HL-60/S4 treated with phorbol 12-myristate 13-acetate at 8.2 ng/mL for 4 days and 3 days (cell line): ENCODE results near the gene CLEC11A.

Experiments
- in situ Hi-C: fragments of 300-500 bp; cut with MboI; formaldehyde crosslinking; loops from 2 replicates; pipeline ENCODE4 v1.15.0; 2022; ENCODE audit warnings: low sequenced_read_pairs

The CLEC11A gene

DNA sequence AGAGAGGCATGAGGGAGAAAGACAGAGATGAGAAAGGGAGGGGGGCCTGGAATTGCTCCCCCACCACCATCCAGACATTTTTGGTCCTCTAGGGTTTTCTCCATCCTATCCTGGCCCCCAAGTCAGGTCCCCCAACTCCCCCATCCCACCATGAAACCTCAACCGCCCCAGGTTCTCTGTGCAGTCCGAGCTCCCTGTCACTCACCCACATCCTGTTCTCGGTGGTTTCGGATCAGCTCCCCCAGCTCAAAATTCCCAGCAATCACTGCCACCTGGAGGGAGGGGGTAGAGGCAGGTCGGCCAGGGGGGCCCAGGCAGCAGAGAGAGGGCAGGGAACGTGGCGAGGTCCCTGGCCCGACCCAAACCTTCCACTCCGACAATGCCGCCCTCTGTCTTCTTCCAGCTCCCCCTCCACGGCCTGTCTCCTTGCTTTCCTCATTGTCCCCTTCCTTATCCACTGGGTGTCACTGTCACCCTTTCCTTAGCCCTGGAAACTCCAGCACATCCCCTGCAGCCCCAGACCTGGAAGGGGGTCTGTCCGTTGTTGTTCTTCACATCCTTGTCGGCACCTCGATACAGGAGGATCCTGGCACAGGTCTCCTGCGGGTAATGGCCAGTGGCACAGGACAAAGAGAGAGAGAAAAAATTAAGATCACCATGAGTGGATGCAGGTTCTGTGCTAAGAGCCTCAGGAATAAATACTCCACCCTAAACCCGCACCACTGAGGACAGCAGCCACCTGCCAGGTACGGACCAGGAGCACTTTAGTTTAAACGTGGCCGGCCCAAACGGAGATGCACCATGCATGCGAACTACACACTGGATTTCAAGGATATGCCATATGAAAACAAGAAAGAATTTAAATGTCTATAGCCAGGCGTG lies 19.0 kb upstream of the CLEC11A start:
- in situ Hi-C loops, result no loop called here

GRCh38 chr19:50705422-50706019 lies 17.6 kb upstream of the CLEC11A start:
- in situ Hi-C loops, result no loop called here

DNA sequence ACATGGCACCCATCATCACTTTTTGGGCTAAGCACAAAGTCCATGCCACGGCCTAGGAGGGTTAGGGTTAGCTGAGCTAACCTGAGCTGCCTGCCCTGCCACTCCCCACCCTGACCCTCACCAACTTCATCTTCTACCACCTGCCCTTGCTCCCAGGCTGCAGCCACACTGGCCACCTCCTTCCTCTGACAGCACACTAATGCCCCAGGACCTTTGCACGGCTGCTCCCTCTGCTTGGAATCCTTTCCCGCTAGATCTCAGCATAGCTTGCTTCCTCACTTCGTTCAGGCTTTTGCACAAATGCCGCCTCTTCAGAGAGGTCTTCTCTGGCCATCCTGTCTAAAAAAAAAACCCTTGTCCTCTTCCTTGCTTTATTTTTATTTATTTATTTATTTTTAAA lies 16.8 kb upstream of the CLEC11A start:
- in situ Hi-C loops, result no loop called here

GRCh38 chr19:50708179-50708879 lies 14.8 kb upstream of the CLEC11A start:
- in situ Hi-C loops, result no loop called here

- in situ Hi-C loops, result no loop called here
Measured at GRCh38 chr19:50710094-50710493, 13.1 kb upstream of the CLEC11A start.

DNA sequence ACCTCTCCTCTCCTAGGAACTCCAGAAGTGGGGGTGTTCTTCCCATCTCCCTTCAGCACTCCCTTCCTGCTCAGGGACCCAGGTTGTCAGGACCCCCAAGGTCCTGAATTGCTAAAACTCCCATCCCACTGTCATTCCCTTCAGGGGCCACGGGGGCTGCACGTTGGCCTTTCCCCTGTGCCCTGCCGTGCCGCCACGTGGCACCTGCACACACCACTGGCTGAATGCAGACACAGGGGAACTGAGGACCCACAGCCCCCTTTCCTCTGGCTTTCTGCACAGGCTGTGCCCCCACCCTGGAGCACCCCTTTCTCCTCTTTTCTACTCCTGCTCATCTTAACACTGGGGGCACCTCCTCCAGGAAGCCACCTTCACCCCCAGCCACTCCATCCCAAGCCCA lies 12.6 kb upstream of the CLEC11A start:
- in situ Hi-C loops, result no loop called here

- in situ Hi-C loops, result no loop called here
Measured at GRCh38 chr19:50711196-50711595, 12.0 kb upstream of the CLEC11A start.

- in situ Hi-C loops, result no loop called here
Measured at GRCh38 chr19:50711805-50712204, 11.4 kb upstream of the CLEC11A start.

DNA sequence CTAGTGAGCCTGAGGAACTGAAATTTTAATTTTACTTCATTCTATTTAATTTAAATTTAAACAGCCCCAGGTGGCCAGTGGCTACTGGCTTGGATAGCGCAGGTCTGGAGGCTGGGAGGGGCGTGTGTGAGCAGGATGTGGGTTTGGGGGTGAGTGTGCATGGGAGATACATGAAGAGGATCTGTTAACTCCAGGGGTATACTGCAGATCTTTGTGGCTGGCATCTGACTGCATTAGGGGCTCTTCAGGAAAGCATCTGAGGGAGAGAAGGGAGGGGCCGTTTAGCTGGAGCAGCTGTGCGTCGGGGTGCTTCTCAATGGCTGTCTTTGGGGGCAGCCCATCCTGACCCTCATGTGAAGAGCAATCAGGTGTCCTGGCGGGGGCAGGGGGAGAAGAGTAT lies 10.3 kb upstream of the CLEC11A start:
- in situ Hi-C loops, result no loop called here

DNA sequence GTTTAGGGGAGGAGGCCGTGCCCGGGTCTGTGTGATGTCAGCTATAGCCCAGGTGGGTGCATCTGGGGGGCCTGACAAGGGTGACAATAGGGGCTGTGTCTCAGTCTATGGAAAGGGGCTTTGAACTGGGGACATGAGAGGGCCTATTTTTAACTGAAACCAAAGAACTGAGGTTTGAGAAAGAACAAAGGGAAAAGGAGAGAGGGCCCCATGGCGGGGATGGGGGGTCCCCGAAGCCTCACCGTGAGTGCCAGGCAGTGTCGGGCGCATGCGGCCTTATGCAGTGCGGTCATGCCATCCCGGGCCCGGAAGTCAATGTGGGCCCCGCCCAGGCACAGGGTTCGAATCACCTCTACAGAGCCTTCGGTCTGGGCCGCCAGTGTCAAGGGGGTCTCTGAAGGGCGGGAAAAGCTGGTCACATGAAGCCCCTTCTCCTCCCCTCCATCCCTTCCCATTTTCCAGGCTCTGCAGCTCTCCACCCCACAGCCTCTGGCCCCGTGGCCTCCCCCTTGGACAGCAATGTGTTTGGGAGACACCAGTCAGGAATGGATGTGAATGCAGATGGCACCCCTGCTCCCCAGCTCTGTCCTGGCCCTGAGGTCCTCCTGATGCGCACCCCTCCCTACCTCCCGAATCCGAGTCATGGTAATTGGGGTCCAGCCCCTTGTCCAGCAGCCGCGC lies 9.5 kb upstream of the CLEC11A start:
- in situ Hi-C loops, result no loop called here

DNA sequence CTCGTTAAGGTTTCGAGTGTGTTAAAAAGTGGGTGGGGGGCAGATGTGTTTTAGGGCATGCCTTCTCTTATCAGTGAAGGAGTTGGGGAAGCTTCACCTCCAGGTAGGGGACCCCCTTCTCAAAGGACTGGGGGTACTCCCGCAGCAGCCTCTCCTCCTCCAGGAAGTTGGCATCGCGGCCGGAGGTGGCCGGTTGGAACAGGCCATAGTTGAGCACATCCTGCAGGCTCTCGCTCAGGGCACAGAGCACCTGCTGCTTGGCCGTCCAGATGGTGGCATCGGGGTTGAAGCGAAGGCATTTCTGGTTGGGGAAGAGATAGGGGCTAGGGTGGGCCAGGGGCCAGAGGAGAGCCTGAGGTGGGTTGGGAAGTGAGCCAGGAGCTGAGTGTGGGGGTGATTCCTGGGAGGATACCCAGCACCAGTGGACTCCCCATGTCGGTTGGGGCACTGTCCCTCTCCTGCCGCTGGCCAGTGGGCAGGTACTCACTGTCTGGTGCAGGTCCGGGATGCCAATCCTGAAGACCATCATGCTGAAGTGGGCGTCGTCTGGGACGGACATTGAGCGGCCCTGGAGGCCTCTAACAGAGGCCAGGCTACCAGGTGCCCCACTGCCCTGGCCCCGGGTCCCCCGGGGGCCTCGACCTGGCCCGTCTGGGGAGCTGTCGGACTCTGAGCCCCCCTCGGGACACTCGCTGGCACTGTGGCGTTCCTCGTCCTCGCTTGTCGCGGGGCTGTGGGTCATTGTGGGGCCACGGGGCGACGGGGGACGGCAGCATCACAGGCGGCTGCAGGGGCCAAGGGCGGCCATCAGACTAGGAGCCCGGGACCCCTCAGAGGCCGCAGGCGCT lies 6.8 kb upstream of the CLEC11A start:
- in situ Hi-C loops, result no loop called here

DNA sequence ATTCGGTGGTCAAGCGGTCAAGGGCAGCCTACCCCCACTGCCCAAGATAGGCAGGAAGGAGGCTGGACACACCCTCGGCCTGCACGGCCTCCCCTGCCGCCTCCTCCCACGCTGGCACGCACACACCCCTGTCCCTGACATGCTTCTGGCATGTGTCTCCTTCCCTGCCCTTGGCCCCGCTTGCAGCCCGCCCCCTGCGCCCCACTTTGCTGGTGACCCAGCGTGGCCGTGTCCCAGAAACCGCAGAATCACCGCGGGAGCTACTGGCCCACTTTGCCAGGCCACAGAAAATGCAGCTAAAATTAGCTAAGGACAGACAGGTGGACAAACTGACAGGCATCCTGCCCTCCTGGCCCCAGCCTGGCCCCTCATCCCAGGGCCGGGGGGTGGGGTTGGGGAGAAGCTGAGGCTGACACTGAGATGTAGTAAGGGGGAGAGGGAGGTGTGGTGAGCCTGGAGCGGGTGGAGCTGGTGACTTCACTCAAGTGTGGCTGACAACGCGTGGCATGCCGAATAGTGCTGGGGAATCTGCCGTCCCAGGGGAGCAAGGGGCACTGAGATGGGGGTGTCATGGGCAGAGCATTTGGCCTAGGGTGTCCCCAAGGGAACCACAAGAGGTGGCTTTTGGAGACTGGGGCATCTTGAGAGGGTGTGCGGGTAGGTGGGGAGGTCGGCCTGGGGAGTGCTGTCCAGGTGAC lies 6.0 kb upstream of the CLEC11A start:
- in situ Hi-C loops, result no loop called here

- in situ Hi-C loops, result no loop called here
Measured at GRCh38 chr19:50717891-50718254, 5.3 kb upstream of the CLEC11A start.

- in situ Hi-C loops, result no loop called here
Measured at GRCh38 chr19:50718255-50719118, 4.7 kb upstream of the CLEC11A start.

DNA sequence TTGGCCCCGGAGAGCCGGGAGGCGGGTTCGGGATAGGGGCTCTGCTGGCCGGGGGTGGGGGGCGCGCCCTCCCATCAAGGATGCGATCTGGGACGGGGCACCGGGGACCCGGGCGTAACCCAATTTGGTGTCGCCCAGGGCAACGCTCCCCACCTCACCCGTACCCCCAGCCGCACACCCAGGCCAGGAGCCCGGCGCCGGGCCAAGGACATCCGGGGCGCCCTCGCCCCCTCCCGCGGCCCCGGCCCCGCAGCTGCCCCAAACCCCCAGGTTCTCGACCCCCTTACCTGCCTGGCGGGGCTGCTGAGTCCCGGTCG lies 4.1 kb upstream of the CLEC11A start:
- in situ Hi-C loops, result no loop called here

DNA sequence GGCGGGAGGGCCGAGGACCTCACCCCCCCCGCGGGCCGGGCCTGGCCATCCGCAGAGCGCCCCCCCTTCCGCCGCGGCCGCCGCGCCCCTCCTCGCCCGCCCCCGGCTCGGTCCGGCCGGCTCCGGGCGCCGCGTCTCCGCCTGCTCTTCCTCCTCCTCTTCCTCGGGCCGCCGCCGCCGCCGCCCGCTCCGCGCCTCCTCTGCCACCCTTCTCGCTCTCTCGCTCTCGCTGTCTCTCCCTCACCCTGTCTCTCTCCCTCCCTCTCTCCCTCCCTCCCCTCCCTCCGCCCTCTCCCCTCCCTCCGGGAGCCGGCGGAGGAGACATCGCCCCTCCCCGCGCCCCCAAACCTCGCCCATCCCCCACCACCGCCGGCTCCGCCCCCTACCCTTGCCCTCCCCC lies 3.6 kb upstream of the CLEC11A start, which contains the start of gene SHANK1:
Gene SHANK1, minus strand, starts transcription at position 237 of the 400 bp plus-strand sequence. CDS start 2,883 bp downstream, outside the sequence.
- in situ Hi-C loops, result no loop called here

DNA sequence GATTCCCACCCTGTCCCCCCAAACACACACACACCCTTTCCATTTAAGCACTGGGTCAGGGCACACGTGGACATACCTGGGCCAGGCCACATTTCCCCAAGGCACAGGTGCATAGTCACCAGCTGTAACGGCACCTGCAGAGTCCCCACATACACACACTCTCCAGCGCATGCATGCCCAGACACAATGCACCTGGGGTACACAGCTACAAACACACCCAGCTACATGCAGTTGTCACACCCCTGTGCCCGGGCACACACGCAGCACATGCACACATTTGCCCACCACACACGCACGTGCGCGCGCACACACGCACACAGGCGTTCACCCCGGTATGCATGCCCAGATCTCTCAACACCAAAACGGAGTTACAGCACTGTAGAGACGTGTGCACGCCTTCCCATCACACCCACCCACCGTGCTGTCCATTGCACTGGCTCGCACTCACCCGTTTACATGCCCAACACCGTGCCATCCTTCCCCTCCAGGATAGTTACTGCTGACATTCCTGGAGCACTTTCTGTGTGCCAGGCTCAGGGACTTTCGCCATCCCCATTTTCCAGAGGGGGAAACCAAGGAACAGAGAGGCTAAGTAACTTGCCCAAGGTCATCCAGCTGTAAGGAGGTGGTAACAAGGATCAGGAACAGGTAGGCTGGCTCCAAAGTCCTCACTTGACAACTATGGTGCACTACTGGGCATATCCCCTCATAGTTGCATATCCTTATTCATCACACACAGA lies 2.8 kb upstream of the CLEC11A start:
- in situ Hi-C loops, result no loop called here

DNA sequence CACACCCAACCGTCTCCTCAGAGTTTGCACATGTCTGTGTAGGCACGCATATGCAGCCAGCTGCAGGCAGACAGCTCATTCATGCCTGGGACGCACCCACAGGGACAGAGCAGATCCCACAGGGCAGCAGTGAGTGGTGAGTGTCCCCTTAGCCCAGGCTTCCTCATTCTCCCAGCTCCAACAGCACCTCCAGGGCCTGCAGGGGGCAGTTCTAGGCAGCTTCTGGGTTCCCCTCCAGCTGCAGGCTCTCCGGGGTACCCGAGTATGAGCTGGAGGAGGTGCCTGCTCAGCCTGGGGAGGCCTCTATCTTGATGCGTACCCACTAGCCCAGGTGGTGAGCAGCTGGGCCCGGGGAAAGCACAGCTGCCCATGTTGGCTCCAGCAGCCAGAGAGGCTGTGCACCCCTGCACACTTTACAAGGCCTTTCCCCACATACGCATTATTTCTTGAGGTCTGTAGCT lies 2.2 kb upstream of the CLEC11A start:
- in situ Hi-C loops, result no loop called here
